ENCODE results near the gene PRLH. TPM values are rescaled to one million over a fixed set of nuclear protein-coding genes. Genes with fewer than 3 reads are reported as not detected.

The PRLH gene
- total RNA-seq, 2 donors from 2014 or later, result not detected

DNA sequence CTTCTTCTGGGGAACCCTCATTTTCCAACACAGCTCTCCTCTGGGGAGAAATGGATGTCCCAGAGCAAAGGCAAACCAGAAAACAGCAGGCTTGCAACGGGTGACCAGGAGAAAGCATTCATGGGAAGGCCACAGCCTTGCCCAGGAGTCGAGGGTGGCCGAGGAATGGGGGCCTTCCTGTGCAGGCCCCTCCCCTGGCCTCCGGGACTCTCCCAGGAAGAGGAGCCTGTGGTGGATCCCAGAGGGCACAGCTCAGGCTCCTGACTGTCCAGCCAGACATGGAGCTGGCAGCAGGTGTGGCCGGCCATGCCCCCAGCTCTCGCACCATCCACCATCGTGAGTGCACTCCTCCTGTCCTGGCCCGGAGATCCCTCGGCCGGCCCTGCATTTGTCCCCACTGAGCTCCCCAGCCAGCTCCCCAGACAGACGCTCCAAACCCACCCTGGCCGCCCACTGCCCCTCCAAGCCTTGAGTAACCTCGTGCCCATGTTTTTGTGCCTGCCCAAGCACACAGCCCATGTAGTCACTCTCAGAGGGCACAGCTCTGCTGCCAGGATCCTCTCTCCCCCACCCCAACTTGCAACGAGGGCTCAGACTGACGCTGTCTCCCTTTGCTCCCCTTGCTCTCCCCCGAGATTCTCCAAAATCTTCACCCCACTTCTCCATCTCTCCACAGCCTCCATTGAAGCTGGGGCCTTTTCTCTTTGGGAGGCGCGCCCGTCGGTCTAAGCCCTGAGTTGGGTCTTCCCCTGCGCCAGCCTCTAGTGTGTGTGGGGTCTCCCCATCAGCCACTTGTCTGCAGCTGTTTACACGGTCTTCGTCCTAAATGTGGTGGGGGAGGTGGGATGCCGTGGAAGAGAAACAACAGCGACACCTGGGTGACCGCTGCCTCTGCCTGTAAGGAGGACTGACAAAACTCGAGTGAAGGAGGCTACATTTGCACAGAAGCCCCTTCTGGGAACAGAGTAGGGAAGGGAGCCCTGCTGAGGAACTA lies 9.8 kb downstream of the PRLH start:
- H3K36me3 ChIP-seq (replicated peaks in 1 of 2; ENCODE audit: insufficient read depth in 1 of 2, low read depth in 2 of 2), result no peaks in the 10 kb centered on the region
- no peak for TF ChIP-seq POLR2A (IDR thresholded peaks at IDR 0.05)
- TF ChIP-seq CTCF (IDR thresholded peaks at IDR 0.05), result no peak
- H3K4me1 ChIP-seq, result peaks cover 13% of the 10 kb centered on the region
- intact Hi-C loops (cut with DNase I), result no loop called here
- WGBS, 2 donors, result 87 to 88% methylated on average over 22 to 27 of the region's 27 CpGs
- no peaks in the 10 kb centered on the region for H3K9me3 ChIP-seq
- ATAC-seq (no peak), DNase-seq (no peak)
- peak overlapping the region in 1 of 4 donors; percentile 59 for H3K27ac ChIP-seq
- H3K4me3 ChIP-seq, result no peak overlapping the region
- no peaks in the 10 kb centered on the region for H3K27me3 ChIP-seq

DNA sequence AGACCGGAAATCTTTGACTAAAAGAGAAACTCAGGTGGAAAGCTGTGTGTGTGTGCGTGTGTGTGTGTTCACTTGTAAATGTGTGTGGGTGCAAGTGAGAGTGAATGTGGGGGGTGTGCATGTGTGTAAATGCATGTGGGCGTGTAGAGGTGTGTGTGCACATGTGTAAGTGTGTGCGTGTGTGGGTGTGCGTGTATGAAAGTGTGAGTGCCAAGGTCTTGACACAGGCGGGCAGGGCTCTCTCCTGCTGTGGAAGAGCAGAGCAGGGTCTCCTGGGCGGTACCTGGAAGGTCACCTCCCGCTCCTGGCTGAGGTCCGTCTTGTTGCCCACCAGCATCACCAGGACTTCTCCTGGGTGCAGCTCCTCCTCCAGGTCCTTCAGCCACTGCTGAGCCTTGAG lies 10.6 kb downstream of the PRLH start:
- ATAC-seq (no peak), DNase-seq (no peak)
- Histone ChIP-seq H3K36me3 (replicated peaks in 1 of 2; ENCODE audit: insufficient read depth in 1 of 2, low read depth in 2 of 2) (no peaks in the 10 kb centered on the region), H3K27ac (no peak overlapping the region), H3K4me1 (peaks cover 15% of the 10 kb centered on the region), H3K4me3 (no peak overlapping the region), H3K27me3 (no peaks in the 10 kb centered on the region), H3K9me3 (no peaks in the 10 kb centered on the region)
- intact Hi-C loops (cut with DNase I), result no loop called here
- TF ChIP-seq POLR2A (IDR thresholded peaks at IDR 0.05), result no peak
- TF ChIP-seq CTCF (IDR thresholded peaks at IDR 0.05), result no peak
- WGBS, 2 donors, result 89 to 95% methylated on average over 9 of the region's 9 CpGs

DNA sequence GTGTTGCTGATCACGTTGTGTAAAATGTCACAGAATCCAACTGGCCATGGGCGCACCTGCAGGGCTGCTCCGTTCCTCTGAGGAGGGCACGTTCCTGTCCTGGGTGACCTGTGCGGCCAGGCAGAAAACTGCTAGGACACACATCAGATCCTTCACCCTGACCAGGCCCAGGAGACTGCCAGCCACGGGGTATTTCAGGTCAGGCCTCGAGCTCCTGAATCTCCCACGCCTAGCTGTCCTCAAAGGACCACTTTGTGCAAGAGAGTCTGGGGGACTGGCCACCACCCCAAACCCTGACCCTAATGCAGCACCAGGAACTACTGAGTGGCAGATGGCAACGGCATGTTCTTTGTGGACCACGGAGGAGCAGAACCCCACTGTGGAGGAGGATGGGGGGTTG lies 11.1 kb downstream of the PRLH start:
- H3K36me3 ChIP-seq (replicated peaks in 1 of 2; ENCODE audit: insufficient read depth in 1 of 2, low read depth in 2 of 2), result no peaks in the 10 kb centered on the region
- ATAC-seq (no peak), DNase-seq (no peak)
- no peaks in the 10 kb centered on the region for H3K27me3 ChIP-seq
- no peak overlapping the region for H3K4me3 ChIP-seq
- intact Hi-C loops (cut with DNase I), result no loop called here
- TF ChIP-seq POLR2A (IDR thresholded peaks at IDR 0.05) (no peak), CTCF (IDR thresholded peaks at IDR 0.05) (no peak)
- whole genome bisulfite sequencing, 2 donors, result 86 to 100% methylated on average over 4 to 10 of the region's 10 CpGs
- no peaks in the 10 kb centered on the region for H3K9me3 ChIP-seq
- peaks cover 15% of the 10 kb centered on the region for H3K4me1 ChIP-seq
- H3K27ac ChIP-seq, result no peak overlapping the region

GRCh38 chr2:237577956-237578870 lies 11.8 kb downstream of the PRLH start:
- Histone ChIP-seq H3K9me3 (no peaks in the 10 kb centered on the region), H3K27me3 (no peaks in the 10 kb centered on the region), H3K36me3 (replicated peaks in 1 of 2; ENCODE audit: insufficient read depth in 1 of 2, low read depth in 2 of 2) (no peaks in the 10 kb centered on the region), H3K4me3 (no peak overlapping the region), H3K27ac (no peak overlapping the region), H3K4me1 (peaks cover 18% of the 10 kb centered on the region)
- DNase-seq (no peak), ATAC-seq (no peak)
- 90 to 93% methylated on average over 26 of the region's 26 CpGs for WGBS, 2 donors
- intact Hi-C loops (cut with DNase I), result no loop called here
- TF ChIP-seq POLR2A (IDR thresholded peaks at IDR 0.05), result no peak
- TF ChIP-seq CTCF (IDR thresholded peaks at IDR 0.05), result no peak

Data from body of pancreas (tissue), 4 donors.